PC-3 (cell line): ENCODE measurements around the gene RTN4RL1. TPM values are rescaled to one million over a fixed set of nuclear protein-coding genes. Genes with fewer than 3 reads are reported as not detected.

Source experiments
- ATAC-seq: fragments of 200-7000 bp; cut with Tn5 transposase; 2 replicates; pipeline ENCODE4 v1.9.1; 2020; ENCODE audit warnings: mild to moderate bottlenecking, moderate library complexity
- BruUV-seq: library from RNA; stranded (reverse); fragments of 400-500 nt; replicated peaks from 2 replicates; lab custom pipeline; 2021; lab: Mats Ljungman, UMichigan
- CTCF ChIA-PET: fragments of 300-600 bp; sonication (Branson Sonifier 250); formaldehyde crosslinking; loops from one replicate; lab custom pipeline; 2022; ENCODE audit warnings: antibody characterized with exemption; lab: Charles Lee
- POLR2A ChIA-PET: fragments of 300-600 bp; sonication (Branson Sonifier 250); formaldehyde crosslinking; loops from one replicate; lab custom pipeline; 2022; ENCODE audit warnings: antibody characterized with exemption; ENCODE audit not compliant: unreplicated experiment; lab: Charles Lee
- DNase-seq: peaks from one replicate; pipeline ENCODE4 v3.0.0-alpha.2; 2015
- H2AFZ ChIP-seq: fragments of 300-600 bp; sonication (generic); 2 replicates; pipeline ENCODE4 v1.6.0; 2016; ENCODE audit warnings: antibody characterized with exemption, low read length
- H3F3A ChIP-seq: fragments of 300-600 bp; sonication (generic); one replicate; pipeline ENCODE4 v1.6.0; 2017; ENCODE audit warnings: antibody characterized with exemption, low read length, control low read depth, mild to moderate bottlenecking; ENCODE audit not compliant: unreplicated experiment
- H3K27ac ChIP-seq: fragments of 300-600 bp; sonication (generic); 2 replicates; pipeline ENCODE4 v1.5.1; 2016; ENCODE audit warnings: mild to moderate bottlenecking, low read length
- H3K27me3 ChIP-seq: fragments of 300-600 bp; sonication (generic); 2 replicates; pipeline ENCODE4 v1.6.1; 2016; ENCODE audit warnings: low read length, mixed read lengths
- H3K36me3 ChIP-seq: fragments of 300-600 bp; sonication (generic); 2 replicates; pipeline ENCODE4 v1.6.1; 2016; ENCODE audit warnings: low read depth, mixed run types, low read length, mixed read lengths
- H3K4me1 ChIP-seq: fragments of 300-600 bp; sonication (generic); 2 replicates; pipeline ENCODE4 v1.5.1; 2016; ENCODE audit warnings: low read length; ENCODE audit not compliant: insufficient read depth
- H3K4me2 ChIP-seq: fragments of 300-600 bp; sonication (generic); 2 replicates; pipeline ENCODE4 v1.6.0; 2016; ENCODE audit warnings: low read length
- H3K4me3 ChIP-seq: fragments of 300-600 bp; sonication (generic); 2 replicates; pipeline ENCODE4 v1.5.1; 2016; ENCODE audit warnings: mild to moderate bottlenecking, low read length, mixed read lengths
- H3K79me2 ChIP-seq: fragments of 300-600 bp; sonication (generic); 2 replicates; pipeline ENCODE4 v1.6.1; 2017; ENCODE audit warnings: low read length, mixed read lengths
- H3K9ac ChIP-seq: fragments of 300-600 bp; sonication (generic); 2 replicates; pipeline ENCODE4 v1.6.0; 2016; ENCODE audit warnings: mild to moderate bottlenecking, low read length
- H3K9me2 ChIP-seq: fragments of 300-600 bp; sonication (generic); replicated peaks from 2 replicates; pipeline ENCODE4 v1.6.1; 2016; ENCODE audit warnings: mixed run types, low read length, mixed read lengths
- H3K9me3 ChIP-seq: fragments of 300-600 bp; sonication (generic); 2 replicates; pipeline ENCODE4 v1.6.1; 2016; ENCODE audit warnings: low read length, mixed read lengths
- H4K20me1 ChIP-seq: fragments of 300-600 bp; sonication (generic); 2 replicates; pipeline ENCODE4 v1.6.1; 2016; ENCODE audit warnings: low read length, mixed read lengths
- CTCF ChIP-seq: fragments of 300-600 bp; sonication (generic); conservative IDR thresholded peaks from 2 replicates; pipeline ENCODE4 v1.5.1; 2017; ENCODE audit warnings: antibody characterized with exemption, low read depth, mild to moderate bottlenecking, low read length
- EZH2 ChIP-seq: fragments of 300-600 bp; sonication (generic); IDR thresholded peaks from one replicate; pipeline ENCODE4 v1.6.1; 2017; ENCODE audit warnings: antibody characterized with exemption, mild to moderate bottlenecking, low read length; ENCODE audit not compliant: unreplicated experiment
- EZH2phosphoT487 ChIP-seq: fragments of 300-600 bp; sonication (generic); IDR thresholded peaks from 2 replicates; pipeline ENCODE4 v1.6.1; 2018; ENCODE audit warnings: mild to moderate bottlenecking, antibody characterized with exemption, low read length, borderline replicate concordance
- intact Hi-C: fragments of 100-400 bp; cut with micrococcal nuclease; formaldehyde crosslinking; loops from 2 replicates; pipeline ENCODE4 v1.9.0; 2023
- total RNA-seq: library from RNA; depleted of rRNA; stranded (reverse); fragments of >200 nt; gene quantifications from 2 replicates; pipeline ENCODE4 v1.2.3, GENCODE V29; 2014

The RTN4RL1 gene
- total RNA-seq, 1 experiment from 2014 or later: 6.9 TPM

- Histone ChIP-seq H3K4me1 (no peaks in the 10 kb centered on the region), H3K9me3 (no peaks in the 10 kb centered on the region), H3K79me2 (no peaks in the 10 kb centered on the region), H3K9ac (no peak overlapping the region), H3K4me3 (no peak overlapping the region), H3K36me3 (no peaks in the 10 kb centered on the region), H2AFZ (no peak overlapping the region), H3K27me3 (no peaks in the 10 kb centered on the region), H4K20me1 (no peaks in the 10 kb centered on the region), H3F3A (no peaks in the 10 kb centered on the region), H3K9me2 (no peaks in the 10 kb centered on the region), H3K4me2 (no peak overlapping the region), H3K27ac (no peak overlapping the region)
- TF ChIP-seq CTCF (no peak), EZH2phosphoT487 (no peak), EZH2 (no peak)
- BruUV-seq: no TSS peak
- no peak for DNase-seq
- ChIA-PET CTCF (no interaction called here), POLR2A (no interaction called here)
- intact Hi-C loops: no loop called here
- ATAC-seq: no peak
Observed at GRCh38 chr17:1940810-1941185, 84.3 kb downstream of the RTN4RL1 start.

GRCh38 chr17:1939981-1940809, 84.9 kb downstream of the RTN4RL1 start:
- Histone ChIP-seq H3K27ac (no peak overlapping the region), H4K20me1 (no peaks in the 10 kb centered on the region), H2AFZ (no peak overlapping the region), H3K27me3 (no peaks in the 10 kb centered on the region), H3K4me2 (no peak overlapping the region), H3K4me1 (no peaks in the 10 kb centered on the region), H3K9me2 (no peaks in the 10 kb centered on the region), H3K9ac (no peak overlapping the region), H3K4me3 (no peak overlapping the region), H3K9me3 (no peaks in the 10 kb centered on the region), H3K79me2 (no peaks in the 10 kb centered on the region), H3F3A (no peaks in the 10 kb centered on the region), H3K36me3 (no peaks in the 10 kb centered on the region)
- POLR2A ChIA-PET: no interaction called here
- BruUV-seq: no TSS peak
- CTCF ChIA-PET: no interaction called here
- intact Hi-C loops: no loop called here
- DNase-seq (no peak), ATAC-seq (no peak)
- TF ChIP-seq EZH2 (no peak), CTCF (no peak), EZH2phosphoT487 (no peak)

GRCh38 chr17:1937461-1937860, 87.7 kb downstream of the RTN4RL1 start:
- H3K9me2 ChIP-seq: no peaks in the 10 kb centered on the region
- BruUV-seq: no TSS peak
- no peak overlapping the region for H3K27ac ChIP-seq
- no peaks in the 10 kb centered on the region for H3K79me2 ChIP-seq
- H3K4me3 ChIP-seq: no peak overlapping the region
- H3K4me2 ChIP-seq: no peak overlapping the region
- DNase-seq (no peak), ATAC-seq (no peak)
- H3K9ac ChIP-seq: no peak overlapping the region
- POLR2A ChIA-PET: no interaction called here
- CTCF ChIA-PET: no interaction called here
- no peak overlapping the region for H2AFZ ChIP-seq
- no peaks in the 10 kb centered on the region for H3K9me3 ChIP-seq
- intact Hi-C loops: no loop called here
- no peaks in the 10 kb centered on the region for H4K20me1 ChIP-seq
- H3F3A ChIP-seq: no peaks in the 10 kb centered on the region
- H3K36me3 ChIP-seq: no peaks in the 10 kb centered on the region
- TF ChIP-seq EZH2phosphoT487 (no peak), CTCF (no peak), EZH2 (no peak)
- no peaks in the 10 kb centered on the region for H3K4me1 ChIP-seq
- no peaks in the 10 kb centered on the region for H3K27me3 ChIP-seq
